GM21360 (cell line): ENCODE measurements around the gene DMD.

Experiments used
- ATAC-seq: cut with Tn5 transposase; IDR thresholded peaks from one replicate; pipeline ENCODE4 v1.9.1; 2021; ENCODE audit warnings: mild to moderate bottlenecking, moderate library complexity; ENCODE audit not compliant: unreplicated experiment

DMD gene

GRCh38 chrX:31178064-31178768 lies 2033.1 kb downstream of the DMD start:
- peak; percentile 71 for ATAC-seq

DNA sequence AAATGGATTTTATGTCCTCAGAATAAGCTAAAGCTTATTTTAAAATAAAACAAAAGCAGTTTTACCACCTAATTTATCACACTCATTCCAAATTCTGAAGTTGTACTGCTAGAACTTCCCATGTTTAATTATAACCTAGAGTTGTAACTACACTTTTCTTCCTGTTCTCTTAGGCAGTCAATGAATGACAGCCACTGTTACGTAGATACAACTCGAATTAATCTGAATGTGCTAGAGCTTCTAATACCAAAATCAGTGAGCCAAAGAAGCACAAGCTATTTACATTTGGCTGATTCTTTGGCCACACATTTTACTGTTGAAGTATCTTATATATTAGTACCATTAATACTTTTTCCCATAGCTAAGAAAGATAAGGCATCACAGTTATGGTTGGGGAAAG lies 2040.6 kb downstream of the DMD start:
- no peak for ATAC-seq

DNA sequence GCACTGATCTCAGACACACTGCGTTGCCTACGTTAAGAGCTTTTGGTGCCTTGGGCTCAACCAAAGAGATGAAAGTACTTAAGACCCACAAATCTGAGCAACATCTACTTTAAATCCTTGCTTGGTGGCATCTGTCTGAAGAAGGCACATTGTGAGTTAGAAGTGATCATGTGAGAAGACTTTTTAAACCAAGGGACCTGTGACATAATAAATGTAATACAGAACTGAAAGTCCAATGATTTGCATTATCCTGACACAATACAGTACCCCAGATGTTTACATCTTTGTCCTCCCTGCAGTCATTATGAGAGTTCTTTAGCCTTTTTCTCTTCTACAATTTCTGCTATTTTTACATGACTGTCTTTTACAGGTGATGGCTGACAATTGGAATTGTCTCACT lies 2042.8 kb downstream of the DMD start:
- peak; percentile 99 for ATAC-seq

GRCh38 chrX:31166832-31167231 lies 2044.5 kb downstream of the DMD start:
- ATAC-seq, result no peak

DNA sequence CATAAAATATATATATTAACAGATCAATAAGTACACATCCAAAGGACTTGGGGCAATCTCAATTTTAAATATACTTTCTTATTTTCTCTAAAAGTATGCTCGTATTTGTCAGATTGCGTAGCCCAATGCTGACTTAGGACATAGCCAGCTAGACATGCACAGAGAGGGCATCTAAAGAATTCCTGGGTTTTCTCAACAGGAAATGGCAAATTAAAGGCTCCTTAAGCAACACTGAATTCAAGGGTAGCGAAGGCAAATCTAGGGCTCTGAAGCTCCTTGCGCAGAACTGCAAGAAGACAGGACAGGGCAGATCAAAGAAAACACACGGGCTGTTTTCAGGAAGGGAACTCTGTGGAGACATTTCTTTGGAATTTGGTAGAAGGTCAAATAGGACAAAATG lies 2044.9 kb downstream of the DMD start:
- no peak for ATAC-seq

- no peak for ATAC-seq
Measured at GRCh38 chrX:31165241-31166035, 2045.9 kb downstream of the DMD start.

DNA sequence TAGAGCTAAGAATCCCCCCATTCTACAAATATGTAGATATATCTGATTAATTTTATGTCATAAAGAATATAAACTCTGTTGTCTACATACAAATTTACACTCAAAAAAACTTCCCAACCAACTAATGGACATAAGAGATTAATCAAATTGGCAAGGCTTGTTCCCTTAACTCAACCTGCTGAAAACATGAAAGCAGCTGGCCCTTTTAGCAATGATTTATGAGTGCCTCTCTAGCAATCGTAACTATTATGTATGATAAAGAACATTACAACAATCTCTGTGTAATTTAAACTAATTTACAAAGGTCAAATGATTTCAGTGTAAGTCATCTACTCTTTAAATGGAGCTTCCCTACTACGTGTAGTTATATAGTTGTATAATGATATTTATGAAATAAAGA lies 2056.4 kb downstream of the DMD start:
- no peak for ATAC-seq

DNA sequence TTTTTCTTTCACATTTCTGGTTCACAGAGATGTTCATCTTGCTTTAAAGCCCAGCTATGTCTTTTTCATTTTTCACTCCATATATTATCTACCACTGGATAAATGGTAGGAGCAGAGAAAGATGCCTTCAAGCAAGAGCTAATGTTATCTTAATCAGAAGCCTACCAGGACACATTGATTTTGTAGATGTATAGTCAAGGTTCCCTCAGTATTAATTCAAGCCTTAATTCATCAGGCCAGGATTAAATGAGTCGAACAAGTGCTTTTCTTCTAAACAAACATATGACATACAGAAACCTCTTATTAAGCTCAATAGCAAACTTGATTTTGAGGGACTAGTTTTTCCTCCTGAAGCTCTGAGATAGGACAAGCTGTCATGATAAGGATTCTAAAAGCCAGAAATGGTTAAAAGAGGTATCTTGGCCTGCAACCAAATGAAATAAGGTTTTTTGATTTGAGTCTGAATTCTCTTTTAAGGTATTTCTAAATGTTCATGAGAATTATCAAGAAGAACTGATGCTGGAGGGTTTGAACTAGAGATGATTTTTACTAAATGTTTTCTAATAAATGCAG lies 2057.8 kb downstream of the DMD start:
- no peak for ATAC-seq

GRCh38 chrX:31147175-31147574 lies 2064.2 kb downstream of the DMD start:
- no peak for ATAC-seq

DNA sequence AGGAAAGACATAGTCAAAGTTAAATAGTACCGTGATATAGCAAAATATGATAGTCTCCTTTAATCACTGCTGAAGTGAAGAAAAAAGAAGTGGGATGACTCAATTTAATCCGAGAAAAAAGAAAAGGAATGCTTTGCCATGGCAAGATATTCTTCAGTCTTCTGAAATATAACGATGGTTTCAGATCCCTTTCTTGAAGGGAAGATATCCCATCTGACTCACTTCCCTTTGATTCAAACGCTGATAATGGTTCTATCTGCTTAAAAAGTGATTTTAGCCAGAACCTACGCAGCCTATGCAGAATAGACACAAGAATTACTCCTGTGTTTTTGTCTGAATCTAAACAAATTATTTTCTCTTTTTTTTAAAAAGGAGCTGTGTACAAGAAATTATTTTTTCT lies 2071.4 kb downstream of the DMD start:
- ATAC-seq, result no peak

GRCh38 chrX:31138124-31138523 lies 2073.2 kb downstream of the DMD start:
- no peak for ATAC-seq

- ATAC-seq, result peak; percentile 93
Measured at GRCh38 chrX:31136144-31136611, 2075.2 kb downstream of the DMD start.

DNA sequence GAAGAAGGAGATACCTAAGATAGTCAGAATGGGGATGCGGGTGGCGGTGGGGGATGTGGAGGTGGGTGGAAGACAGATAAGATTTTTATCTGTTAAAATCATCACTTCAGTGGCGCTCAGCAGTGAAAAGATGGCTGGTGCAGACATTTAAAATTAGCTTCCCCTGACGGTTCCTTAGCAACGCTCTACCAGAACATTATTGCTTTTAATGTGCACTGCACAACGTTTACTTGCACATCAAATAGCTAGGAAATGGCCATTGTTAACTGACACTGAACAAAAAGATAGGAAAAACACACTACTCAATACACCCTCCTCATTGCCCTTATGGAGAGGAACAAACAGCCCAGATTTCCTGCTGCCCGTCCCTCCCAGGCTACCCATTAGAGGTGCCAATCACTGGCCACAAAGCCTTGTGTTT lies 2078.5 kb downstream of the DMD start:
- no peak for ATAC-seq

DNA sequence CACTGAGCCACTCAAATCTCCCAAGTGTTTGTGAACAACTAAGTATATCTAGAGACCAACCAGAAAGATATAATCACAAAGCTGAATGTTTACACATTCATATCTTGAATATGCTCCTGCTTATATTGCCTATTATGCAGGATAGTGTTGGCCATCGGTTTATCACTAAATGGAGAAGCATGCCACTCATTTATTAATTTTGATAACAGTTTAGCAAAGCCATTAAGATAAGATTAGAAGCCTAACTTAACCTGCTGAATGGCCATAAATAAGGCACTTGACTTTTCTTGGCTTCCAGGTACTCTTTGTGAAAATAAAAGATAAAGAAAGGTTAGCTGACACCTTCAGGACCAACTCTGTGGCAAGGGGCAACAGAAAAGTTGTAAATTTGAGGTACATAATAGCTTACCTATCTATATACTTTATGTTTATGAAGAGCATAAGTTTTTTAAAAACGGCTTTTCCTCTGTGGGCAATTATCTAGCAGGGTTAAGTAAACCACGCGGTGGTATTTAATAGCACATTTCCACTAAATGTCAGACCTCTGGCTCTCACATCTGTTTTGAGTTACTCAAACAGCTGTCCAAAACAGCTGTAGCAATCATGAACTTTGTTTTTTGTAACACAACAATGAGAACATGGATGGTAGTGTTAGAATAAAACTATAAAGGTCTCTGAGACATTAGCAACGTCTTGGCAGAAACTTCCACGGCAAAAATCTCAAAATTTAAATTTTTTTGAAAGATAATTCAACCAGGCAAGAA lies 2080.7 kb downstream of the DMD start:
- no peak for ATAC-seq

DNA sequence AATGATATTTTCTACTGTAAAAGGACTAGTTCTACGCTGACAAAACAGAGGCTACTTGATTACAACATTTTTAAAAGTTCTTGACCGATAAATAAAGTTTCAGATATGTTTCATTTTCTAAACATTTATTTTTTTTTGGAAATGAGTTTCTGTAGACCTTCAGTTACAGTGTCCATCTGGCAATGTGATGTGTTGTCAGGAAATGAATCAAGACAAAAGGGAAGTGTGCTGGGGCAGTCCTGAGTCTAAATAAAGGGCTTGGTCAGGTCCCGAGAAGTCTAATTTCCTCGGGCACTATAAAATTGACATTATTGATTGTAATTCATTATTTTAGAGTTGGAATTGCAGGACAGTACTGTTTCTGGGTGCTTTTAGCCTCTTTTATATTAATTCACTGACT lies 2082.5 kb downstream of the DMD start:
- no peak for ATAC-seq

GRCh38 chrX:31127716-31128115 lies 2083.6 kb downstream of the DMD start:
- no peak for ATAC-seq

GRCh38 chrX:31126205-31126604 lies 2085.1 kb downstream of the DMD start:
- ATAC-seq, result no peak

GRCh38 chrX:31124536-31124935 lies 2086.8 kb downstream of the DMD start:
- no peak for ATAC-seq

- no peak for ATAC-seq
Measured at GRCh38 chrX:31123335-31123734, 2088.0 kb downstream of the DMD start.

GRCh38 chrX:31117266-31117665 lies 2094.1 kb downstream of the DMD start:
- ATAC-seq, result no peak

DNA sequence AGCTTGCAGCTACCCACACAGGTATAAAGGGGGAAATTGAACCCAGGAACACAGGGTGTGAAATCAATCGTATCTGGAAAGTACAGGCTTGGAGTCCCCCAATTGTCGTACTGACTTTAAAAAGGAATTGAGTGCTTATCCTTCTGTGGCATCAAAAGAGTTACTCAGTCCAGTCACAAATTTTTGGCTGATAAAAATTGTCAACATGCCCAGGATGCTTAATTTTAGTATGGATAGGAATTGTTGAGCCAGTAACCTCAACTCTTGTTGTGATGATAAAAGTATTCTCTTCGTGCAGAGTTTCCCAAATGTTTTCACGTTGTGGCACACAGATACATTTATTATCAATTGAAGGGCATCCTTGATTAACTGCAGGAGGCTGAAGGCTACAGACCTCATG lies 2096.0 kb downstream of the DMD start:
- ATAC-seq, result no peak
